Endothelial cell of umbilical vein (primary cell): ENCODE measurements around the gene ZNF735. TPM values are rescaled to one million over a fixed set of nuclear protein-coding genes. Genes with fewer than 3 reads are reported as not detected.

Experiments
- BruUV-seq: library from RNA; stranded (reverse); fragments of 400-500 nt; replicated peaks from 2 replicates; lab custom pipeline; 2021; lab: Mats Ljungman, UMichigan
- CTCF ChIA-PET: fragments of 300-600, 350-600 bp; sonication (Branson Sonifier 250); formaldehyde crosslinking; loops from one replicate; lab custom pipeline; 2021; ENCODE audit warnings: antibody characterized with exemption, inconsistent platforms; lab: Charles Lee
- POLR2A ChIA-PET: fragments of 300-600, 350-600 bp; sonication (Branson Sonifier 250); formaldehyde crosslinking; loops from one replicate; lab custom pipeline; 2021; ENCODE audit warnings: antibody characterized with exemption, inconsistent platforms; lab: Charles Lee
- DNase-seq: peaks from one replicate; pipeline ENCODE4 v3.0.0-alpha.2; 2011; ENCODE audit warnings: low read depth, low spot score
- FAIRE-seq: peaks from 2 replicates; lab custom pipeline; 2011; peaks lifted over from hg19 to GRCh38; lab: Jason Lieb, UNC
- H2AFZ ChIP-seq: 2 replicates; pipeline ENCODE4 v1.6.0; 2012; ENCODE audit warnings: low read depth, low read length, control low read depth, inconsistent platforms
- H3K27ac ChIP-seq: 2 replicates; pipeline ENCODE4 v1.5.1; 2011; ENCODE audit warnings: low read depth, mild to moderate bottlenecking, control low read depth, low read length, moderate library complexity; ENCODE audit not compliant: insufficient read depth
- H3K27me3 ChIP-seq, 2 experiments: 2 replicates each; pipeline versions ENCODE4 v1.6.0 to v1.6.1; 2011; ENCODE audit warnings: low read length in 2 of 2, mixed read lengths in 1 of 2; ENCODE audit not compliant: control insufficient read depth in 2 of 2, insufficient read depth in 2 of 2
- H3K36me3 ChIP-seq, 2 experiments: 2 replicates in 1 of 2; 3 replicates in 1 of 2; pipeline ENCODE4 v1.5.1; 2011; ENCODE audit warnings: low read length in 2 of 2, mild to moderate bottlenecking in 1 of 2, moderate library complexity in 1 of 2; ENCODE audit not compliant: control insufficient read depth in 2 of 2, insufficient read depth in 2 of 2; ENCODE audit errors: extremely low read depth in 1 of 2
- H3K4me1 ChIP-seq: 3 replicates; pipeline ENCODE4 v1.5.1; 2011; ENCODE audit warnings: mild to moderate bottlenecking, low read length; ENCODE audit not compliant: control insufficient read depth, insufficient read depth; ENCODE audit errors: extremely low read depth
- H3K4me2 ChIP-seq: 2 replicates; pipeline ENCODE4 v1.6.1; 2011; ENCODE audit warnings: low read length, control low read depth, mixed read lengths; ENCODE audit not compliant: insufficient read depth
- H3K4me3 ChIP-seq, 3 experiments: fragments of 200-600 bp in 1 of 3; sonication (generic), shearing (Covaris generic) in 1 of 3; replicated peaks in 1 of 3; 2 replicates each; pipeline ENCODE4 v1.5.1; 2011 to 2016; ENCODE audit warnings: control low read depth in 3 of 3, low read length in 3 of 3, mild to moderate bottlenecking in 2 of 3, inconsistent platforms in 1 of 3, low read depth in 1 of 3, moderate library complexity in 1 of 3; ENCODE audit not compliant: insufficient read depth in 1 of 3
- H3K79me2 ChIP-seq: 2 replicates; pipeline ENCODE4 v1.6.0; 2012; ENCODE audit warnings: low read length, inconsistent platforms; ENCODE audit not compliant: control insufficient read depth, insufficient read depth
- H3K9ac ChIP-seq: replicated peaks from 2 replicates; pipeline ENCODE3; 2011; ENCODE audit warnings: low read length, control low read depth; ENCODE audit not compliant: insufficient read depth; ENCODE audit errors: extremely low read depth
- H3K9me1 ChIP-seq: replicated peaks from 3 replicates; pipeline ENCODE4 v1.6.0; 2011; ENCODE audit warnings: mild to moderate bottlenecking, low read length; ENCODE audit not compliant: control insufficient read depth, insufficient read depth; ENCODE audit errors: extremely low read depth
- H3K9me3 ChIP-seq: replicated peaks from 2 replicates; pipeline ENCODE4 v1.5.1; 2012; ENCODE audit warnings: low read length, inconsistent platforms; ENCODE audit not compliant: control insufficient read depth, insufficient read depth
- H4K20me1 ChIP-seq: replicated peaks from 2 replicates; pipeline ENCODE3; 2011; ENCODE audit warnings: mild to moderate bottlenecking, low read length; ENCODE audit not compliant: control insufficient read depth, insufficient read depth; ENCODE audit errors: extremely low read depth
- CTCF ChIP-seq, 2 donors: IDR thresholded peaks; 1 replicate in 1 of 2; 2 replicates in 1 of 2; pipeline ENCODE4 v1.5.1; 2011; ENCODE audit warnings: low read length in 2 of 2, mild to moderate bottlenecking in 2 of 2, moderate library complexity in 2 of 2, control low read depth in 1 of 2, inconsistent platforms in 1 of 2, low read depth in 1 of 2; ENCODE audit not compliant: insufficient read depth in 1 of 2; ENCODE audit errors: extremely low read depth in 1 of 2
- EZH2 ChIP-seq: IDR thresholded peaks from 2 replicates; pipeline ENCODE4 v1.6.1; 2012; ENCODE audit warnings: borderline replicate concordance, low read depth, mild to moderate bottlenecking, moderate library complexity, low read length, inconsistent platforms; ENCODE audit not compliant: severe bottlenecking
- FOS ChIP-seq: IDR thresholded peaks from 2 replicates; pipeline ENCODE4 v1.6.1; 2011; ENCODE audit warnings: mild to moderate bottlenecking, low read length, moderate library complexity, borderline replicate concordance; ENCODE audit not compliant: insufficient read depth
- GATA2 ChIP-seq: IDR thresholded peaks from 2 replicates; pipeline ENCODE4 v1.7.0; 2011; ENCODE audit warnings: low read depth, mild to moderate bottlenecking, moderate library complexity, mixed read lengths, low read length; ENCODE audit not compliant: insufficient read length, insufficient read depth
- JUN ChIP-seq: IDR thresholded peaks from 2 replicates; pipeline ENCODE4 v1.6.1; 2011; ENCODE audit warnings: borderline replicate concordance, low read depth; ENCODE audit not compliant: insufficient read length, insufficient read depth
- MAX ChIP-seq: IDR thresholded peaks from 2 replicates; pipeline ENCODE4 v1.6.1; 2011; ENCODE audit not compliant: insufficient read depth, insufficient read length
- MYC ChIP-seq: IDR thresholded peaks from one replicate; pipeline ENCODE4 v1.6.1; 2011; ENCODE audit warnings: mild to moderate bottlenecking, low read depth, low read length
- POLR2A ChIP-seq: IDR thresholded peaks from 2 replicates; pipeline ENCODE4 v1.6.1; 2012; ENCODE audit warnings: low read depth, mild to moderate bottlenecking, control low read depth, low read length
- dilution Hi-C: fragments of 300-500 bp; cut with MboI; formaldehyde crosslinking; loops from one replicate; pipeline ENCODE4 v1.15.0; 2019; ENCODE audit warnings: low sequenced_read_pairs; ENCODE audit not compliant: extremely low pct_ligation_motif_present
- intact Hi-C: fragments of 100-400 bp; cut with micrococcal nuclease; formaldehyde crosslinking; loops from one replicate; pipeline ENCODE4 v1.10.0; 2022
- polyA plus RNA-seq, 4 experiments: library from polyadenylated mRNA; depleted of rRNA in 3 of 4; stranded (reverse) in 3 of 4; unstranded in 1 of 4; fragments of >200 nt; gene quantifications; 2 replicates each; pipeline versions ENCODE4 v1.2.1 to v1.2.3, GENCODE V29; 2011 to 2012; ENCODE audit warnings: missing spikeins in 1 of 4
- total RNA-seq: library from RNA; stranded (reverse); gene quantifications from 2 replicates; pipeline ENCODE4 v1.2.3, GENCODE V29; 2021

The ZNF735 gene
- total and polyA plus RNA-seq, 2 donors (not counting 3 experiments of a cell fraction or from before 2014, with no cell fraction given) = not detected

- dilution Hi-C loops = no loop called here
- BruUV-seq = no TSS peak
- peaks cover 2% of the 10 kb centered on the region for H3K9me3 ChIP-seq
- no peaks in the 10 kb centered on the region for H3K36me3 ChIP-seq
- POLR2A ChIA-PET = no interaction called here
- H3K27ac ChIP-seq = no peak overlapping the region
- FAIRE-seq = no peak
- H3K4me1 ChIP-seq = no peaks in the 10 kb centered on the region
- no peak for DNase-seq
- no peak overlapping the region for H3K9ac ChIP-seq
- CTCF ChIA-PET = no interaction called here
- no peak overlapping the region for H3K4me3 ChIP-seq
- H4K20me1 ChIP-seq = no peaks in the 10 kb centered on the region
- H3K27me3 ChIP-seq = no peaks in the 10 kb centered on the region
- TF ChIP-seq POLR2A = no peak
- no peak for TF ChIP-seq MAX
- TF ChIP-seq GATA2 = no peak
- TF ChIP-seq CTCF (IDR thresholded peaks at IDR 0.05; ENCODE audit: extremely low read depth in 1 of 2, insufficient read depth in 1 of 2, low read depth in 1 of 2, low read length in 2 of 2) = no peak
- TF ChIP-seq JUN = no peak
- TF ChIP-seq MYC = no peak
- TF ChIP-seq EZH2 = no peak
- TF ChIP-seq FOS = no peak
- H3K9me1 ChIP-seq = no peaks in the 10 kb centered on the region
- intact Hi-C loops = no loop called here
- H3K79me2 ChIP-seq = no peaks in the 10 kb centered on the region
- no peak overlapping the region for H2AFZ ChIP-seq
- H3K4me2 ChIP-seq = no peak overlapping the region
Observed at GRCh38 chr7:64184376-64184775, 22.6 kb upstream of the ZNF735 start.
